Panc1 (cell line): ENCODE results near the gene GLB1L. TPM values are rescaled to one million over a fixed set of nuclear protein-coding genes. Genes with fewer than 3 reads are reported as not detected.

Experiments used
- ATAC-seq: fragments of 200-7000 bp; cut with Tn5 transposase; 2 replicates; pipeline ENCODE4 v1.9.1; 2020; ENCODE audit warnings: mild to moderate bottlenecking, moderate library complexity
- BruUV-seq: library from RNA; stranded (reverse); fragments of 400-500 nt; replicated peaks from 2 replicates; lab custom pipeline; 2021; lab: Mats Ljungman, UMichigan
- CTCF ChIA-PET: fragments of 300-600 bp; sonication (Branson Sonifier 250); formaldehyde crosslinking; loops from one replicate; lab custom pipeline; 2022; ENCODE audit warnings: antibody characterized with exemption; lab: Charles Lee
- POLR2A ChIA-PET: fragments of 300-600 bp; sonication (Branson Sonifier 250); formaldehyde crosslinking; loops from one replicate; lab custom pipeline; 2022; ENCODE audit warnings: antibody characterized with exemption; lab: Charles Lee
- DNase-seq: peaks from one replicate; pipeline ENCODE4 v3.0.0-alpha.2; 2010; ENCODE audit warnings: low read depth, low spot score
- H3K27ac ChIP-seq: 2 replicates; pipeline ENCODE4 v1.5.1; 2011; ENCODE audit warnings: mild to moderate bottlenecking, low read length, inconsistent platforms
- H3K27me3 ChIP-seq: fragments of 200-500 bp; sonication (Bioruptor generic); 2 replicates; pipeline ENCODE4 v1.6.0; 2014; ENCODE audit warnings: low read length, inconsistent platforms; ENCODE audit not compliant: control insufficient read depth, insufficient read depth
- H3K36me3 ChIP-seq: fragments of 200-500 bp; sonication (Bioruptor generic); 2 replicates; pipeline ENCODE4 v1.5.1; 2014; ENCODE audit warnings: inconsistent platforms, mild to moderate bottlenecking, low read length, moderate library complexity; ENCODE audit not compliant: control insufficient read depth, insufficient read depth
- H3K4me1 ChIP-seq: 2 replicates; pipeline ENCODE4 v1.5.1; 2011; ENCODE audit warnings: inconsistent platforms, mild to moderate bottlenecking, low read length, moderate library complexity; ENCODE audit not compliant: control insufficient read depth, insufficient read depth
- H3K4me3 ChIP-seq, 2 experiments: 2 replicates each; pipeline ENCODE4 v1.5.1; 2011 to 2012; ENCODE audit warnings: low read depth in 2 of 2, low read length in 2 of 2, mild to moderate bottlenecking in 2 of 2, inconsistent platforms in 1 of 2, moderate library complexity in 1 of 2
- H3K9me3 ChIP-seq: fragments of 200-500 bp; sonication (Bioruptor generic); 2 replicates; pipeline ENCODE4 v1.5.1; 2014; ENCODE audit warnings: low read depth, mild to moderate bottlenecking, inconsistent platforms, low read length, moderate library complexity; ENCODE audit not compliant: control insufficient read depth, insufficient read depth
- POLR2AphosphoS5 ChIP-seq: IDR thresholded peaks from 2 replicates; pipeline ENCODE4 v1.6.1; 2012; ENCODE audit warnings: mild to moderate bottlenecking, low read depth, low read length, moderate library complexity
- SIN3A ChIP-seq: IDR thresholded peaks from 2 replicates; pipeline ENCODE4 v1.6.1; 2012; ENCODE audit warnings: low read depth, mild to moderate bottlenecking, low read length, moderate library complexity, borderline replicate concordance; ENCODE audit not compliant: insufficient read depth
- TCF7L2 ChIP-seq: IDR thresholded peaks from 2 replicates; pipeline ENCODE4 v1.6.1; 2011; ENCODE audit warnings: mild to moderate bottlenecking, low read depth, low read length, inconsistent platforms
- in situ Hi-C: cut with HindIII; loops from 2 replicates; pipeline ENCODE4 v1.10.0; 2016; ENCODE audit warnings: low sequenced_read_pairs, low pct_unique_long_range_greater_than_20kb
- intact Hi-C: fragments of 100-400 bp; cut with micrococcal nuclease; formaldehyde crosslinking; loops from one replicate; pipeline ENCODE4 v1.10.0; 2022; ENCODE audit not compliant: unreplicated experiment
- total RNA-seq: library from RNA; stranded (reverse); gene quantifications from one replicate; pipeline ENCODE4 v1.2.1, GENCODE V29; 2021; ENCODE audit not compliant: unreplicated experiment
- TF ChIP-seq, protein P1 (sequence below), 2 experiments: IDR thresholded peaks; 2 replicates each; pipeline ENCODE4 v1.6.1; 2011 to 2012; ENCODE audit warnings: low read depth in 2 of 2, control low read depth in 1 of 2, low read length in 1 of 2, mild to moderate bottlenecking in 1 of 2, moderate library complexity in 1 of 2; ENCODE audit not compliant: insufficient read depth in 1 of 2
- TF ChIP-seq, protein P2 (sequence below): fragments of 450-650 bp; IDR thresholded peaks from 2 replicates; pipeline ENCODE4 v1.5.1; 2017; ENCODE audit warnings: mild to moderate bottlenecking

Gene GLB1L
- total RNA-seq, 1 experiment from 2014 or later, result 8.1 TPM

DNA sequence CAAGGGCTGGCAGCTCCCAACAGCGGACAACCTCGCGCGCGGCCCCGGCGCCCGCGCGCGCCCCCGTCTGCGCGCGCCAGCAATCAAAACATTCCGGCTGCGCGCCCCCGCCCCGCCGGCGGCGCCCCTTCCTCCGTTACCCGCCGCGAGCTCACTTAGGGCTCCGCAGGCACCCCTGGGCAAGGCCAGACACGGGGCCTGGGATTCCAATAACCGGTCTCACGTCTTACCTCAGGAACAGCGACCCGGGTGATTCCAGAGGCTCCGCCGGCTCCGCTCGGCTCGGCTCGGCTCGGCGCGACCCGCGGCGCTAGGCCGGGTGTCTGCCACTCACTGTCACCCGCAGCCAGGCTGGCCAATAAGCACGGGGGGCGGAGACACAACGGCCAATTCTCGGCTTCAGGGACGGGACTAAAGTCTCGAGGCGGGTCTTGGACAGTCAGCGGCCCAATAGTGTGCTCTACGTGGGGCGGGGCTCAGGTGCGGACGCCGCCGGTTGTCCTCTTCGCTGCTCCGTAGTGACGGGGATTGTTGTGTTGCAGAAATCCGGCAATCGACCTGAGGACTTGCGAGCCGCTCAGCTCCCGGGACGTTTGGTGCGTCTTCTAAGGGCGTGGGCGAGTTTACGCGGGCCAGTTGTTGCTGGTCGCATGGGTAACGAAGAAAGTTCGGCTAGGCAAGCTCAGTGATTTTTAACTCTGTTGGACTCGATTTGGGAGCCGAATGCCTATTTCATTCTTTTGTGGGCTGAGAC, 15.8 kb downstream of the GLB1L start, which contains the start of the genes ANKZF1 and ATG9A:
ANKZF1 (plus strand) TSS at position 502 of the 754 bp plus-strand sequence. CDS start 452 bp downstream, outside the sequence.
ATG9A (minus strand) TSS at position 332 of the 754 bp plus-strand sequence. CDS start 1,612 bp downstream, outside the sequence.
- intact Hi-C loops (no loop called here), in situ Hi-C loops (no loop called here)
- H3K9me3 ChIP-seq, result no peaks in the 10 kb centered on the region
- no peaks in the 10 kb centered on the region for H3K27me3 ChIP-seq
- BruUV-seq, result no TSS peak
- H3K27ac ChIP-seq, result peak within 1 kb of the TSS; percentile 91
- ATAC-seq (peak; percentile 99), DNase-seq (peak; percentile 90)
- H3K36me3 ChIP-seq, result peaks cover 11% of the 10 kb centered on the region; the same call in 1 of the 2 replicates
- ChIA-PET POLR2A (interaction anchor here (0.6 to 2.1 kb wide), 2 partner anchors 16 to 53 kb away, joined by 6 to 11 read pairs; partner anchors contain the start of genes CNPPD1, GLB1L and STK16), CTCF (no interaction called here)
- H3K4me3 ChIP-seq, result peak within 1 kb of the TSS; percentile 98 to 99
- TF ChIP-seq, protein P1, sequence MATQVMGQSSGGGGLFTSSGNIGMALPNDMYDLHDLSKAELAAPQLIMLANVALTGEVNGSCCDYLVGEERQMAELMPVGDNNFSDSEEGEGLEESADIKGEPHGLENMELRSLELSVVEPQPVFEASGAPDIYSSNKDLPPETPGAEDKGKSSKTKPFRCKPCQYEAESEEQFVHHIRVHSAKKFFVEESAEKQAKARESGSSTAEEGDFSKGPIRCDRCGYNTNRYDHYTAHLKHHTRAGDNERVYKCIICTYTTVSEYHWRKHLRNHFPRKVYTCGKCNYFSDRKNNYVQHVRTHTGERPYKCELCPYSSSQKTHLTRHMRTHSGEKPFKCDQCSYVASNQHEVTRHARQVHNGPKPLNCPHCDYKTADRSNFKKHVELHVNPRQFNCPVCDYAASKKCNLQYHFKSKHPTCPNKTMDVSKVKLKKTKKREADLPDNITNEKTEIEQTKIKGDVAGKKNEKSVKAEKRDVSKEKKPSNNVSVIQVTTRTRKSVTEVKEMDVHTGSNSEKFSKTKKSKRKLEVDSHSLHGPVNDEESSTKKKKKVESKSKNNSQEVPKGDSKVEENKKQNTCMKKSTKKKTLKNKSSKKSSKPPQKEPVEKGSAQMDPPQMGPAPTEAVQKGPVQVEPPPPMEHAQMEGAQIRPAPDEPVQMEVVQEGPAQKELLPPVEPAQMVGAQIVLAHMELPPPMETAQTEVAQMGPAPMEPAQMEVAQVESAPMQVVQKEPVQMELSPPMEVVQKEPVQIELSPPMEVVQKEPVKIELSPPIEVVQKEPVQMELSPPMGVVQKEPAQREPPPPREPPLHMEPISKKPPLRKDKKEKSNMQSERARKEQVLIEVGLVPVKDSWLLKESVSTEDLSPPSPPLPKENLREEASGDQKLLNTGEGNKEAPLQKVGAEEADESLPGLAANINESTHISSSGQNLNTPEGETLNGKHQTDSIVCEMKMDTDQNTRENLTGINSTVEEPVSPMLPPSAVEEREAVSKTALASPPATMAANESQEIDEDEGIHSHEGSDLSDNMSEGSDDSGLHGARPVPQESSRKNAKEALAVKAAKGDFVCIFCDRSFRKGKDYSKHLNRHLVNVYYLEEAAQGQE (IDR thresholded peaks at IDR 0.05; ENCODE audit: insufficient read depth in 1 of 2, low read depth in 2 of 2, low read length in 1 of 2), result 0 out of 4 replicates have a peak, but pooled peaks of 1 of the 2 experiments have one; percentile 39
- TF ChIP-seq TCF7L2 (no peak), SIN3A (peak; percentile 80; the same call in 1 of the 2 replicates), POLR2AphosphoS5 (peak; percentile 82)
- TF ChIP-seq, protein P2, sequence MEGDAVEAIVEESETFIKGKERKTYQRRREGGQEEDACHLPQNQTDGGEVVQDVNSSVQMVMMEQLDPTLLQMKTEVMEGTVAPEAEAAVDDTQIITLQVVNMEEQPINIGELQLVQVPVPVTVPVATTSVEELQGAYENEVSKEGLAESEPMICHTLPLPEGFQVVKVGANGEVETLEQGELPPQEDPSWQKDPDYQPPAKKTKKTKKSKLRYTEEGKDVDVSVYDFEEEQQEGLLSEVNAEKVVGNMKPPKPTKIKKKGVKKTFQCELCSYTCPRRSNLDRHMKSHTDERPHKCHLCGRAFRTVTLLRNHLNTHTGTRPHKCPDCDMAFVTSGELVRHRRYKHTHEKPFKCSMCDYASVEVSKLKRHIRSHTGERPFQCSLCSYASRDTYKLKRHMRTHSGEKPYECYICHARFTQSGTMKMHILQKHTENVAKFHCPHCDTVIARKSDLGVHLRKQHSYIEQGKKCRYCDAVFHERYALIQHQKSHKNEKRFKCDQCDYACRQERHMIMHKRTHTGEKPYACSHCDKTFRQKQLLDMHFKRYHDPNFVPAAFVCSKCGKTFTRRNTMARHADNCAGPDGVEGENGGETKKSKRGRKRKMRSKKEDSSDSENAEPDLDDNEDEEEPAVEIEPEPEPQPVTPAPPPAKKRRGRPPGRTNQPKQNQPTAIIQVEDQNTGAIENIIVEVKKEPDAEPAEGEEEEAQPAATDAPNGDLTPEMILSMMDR, result no peak
- peaks cover 8% of the 10 kb centered on the region for H3K4me1 ChIP-seq

DNA sequence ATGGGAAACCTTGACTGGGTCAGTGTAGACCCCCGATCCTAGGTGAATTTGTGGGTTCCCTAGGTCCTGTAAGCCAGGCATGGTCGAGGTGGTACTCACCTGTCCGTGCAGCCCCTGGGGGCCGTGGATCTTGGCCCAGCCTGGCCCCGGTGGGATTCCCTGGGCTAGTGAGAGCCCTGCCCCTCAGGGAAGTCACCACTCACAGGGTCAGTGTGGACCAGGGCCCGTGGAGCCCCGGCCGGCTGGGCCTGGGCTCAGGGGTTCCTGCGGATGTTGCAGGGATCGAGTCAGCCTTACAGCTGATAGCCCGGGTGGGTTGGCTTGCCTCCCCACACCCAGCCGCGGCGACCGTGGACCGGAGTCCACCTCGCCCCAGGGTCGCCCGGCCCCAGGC, 16.3 kb downstream of the GLB1L start:
- H3K36me3 ChIP-seq, result peaks cover 13% of the 10 kb centered on the region; the same call in 1 of the 2 replicates
- no peaks in the 10 kb centered on the region for H3K9me3 ChIP-seq
- H3K4me3 ChIP-seq, result peak overlapping the region; percentile 98 to 99
- peaks cover 8% of the 10 kb centered on the region for H3K4me1 ChIP-seq
- no peak for TF ChIP-seq POLR2AphosphoS5
- TF ChIP-seq, protein P1 (IDR thresholded peaks at IDR 0.05; ENCODE audit: insufficient read depth in 1 of 2, low read depth in 2 of 2, low read length in 1 of 2), result no peak
- no peak for TF ChIP-seq TCF7L2
- TF ChIP-seq SIN3A, result no peak
- TF ChIP-seq, protein P2, result no peak
- BruUV-seq, result no TSS peak
- DNase-seq (no peak), ATAC-seq (peak; percentile 43)
- POLR2A ChIA-PET, result interaction anchor here (0.6 to 2.1 kb wide), 2 partner anchors 16 to 52 kb away, joined by 6 to 11 read pairs; partner anchors contain the start of genes CNPPD1, GLB1L and STK16
- no peaks in the 10 kb centered on the region for H3K27me3 ChIP-seq
- peak overlapping the region; percentile 91 for H3K27ac ChIP-seq
- intact Hi-C loops, result no loop called here
- in situ Hi-C loops, result no loop called here
- CTCF ChIA-PET, result no interaction called here
